Measurements from ENCODE around the gene MARVELD1. TPM values are rescaled to one million over a fixed set of nuclear protein-coding genes. Genes with fewer than 3 reads are reported as not detected.

MARVELD1 gene
- total and polyA plus RNA-seq, 2 of the 13 experiments (the other 11 are each of a cell fraction or from before 2014, with no cell fraction given), result not detected

DNA sequence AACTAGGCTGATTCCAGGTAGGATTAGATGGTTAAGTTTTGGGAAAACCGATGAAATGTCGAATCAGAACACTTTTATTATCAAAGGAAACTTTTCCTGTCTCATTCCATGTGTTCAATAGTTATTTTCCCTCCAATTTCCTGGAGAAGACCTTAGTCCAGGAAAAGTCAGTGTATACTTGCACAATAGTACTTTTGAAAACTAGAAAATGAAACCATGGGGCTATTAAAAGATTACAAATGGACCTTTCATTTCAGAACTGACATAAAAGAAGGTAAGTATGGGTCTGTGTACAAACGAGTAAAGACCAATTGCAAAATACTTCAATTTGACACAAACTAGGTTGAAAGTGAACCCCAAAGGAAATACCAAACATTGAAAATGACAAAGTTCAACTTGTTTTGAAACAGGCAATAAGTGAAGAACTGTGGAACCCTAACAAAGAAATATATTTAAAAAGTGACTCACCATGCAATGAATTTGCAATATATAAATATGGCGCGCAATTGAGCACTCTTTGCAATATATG, 28.6 kb upstream of the MARVELD1 start:
- H2AFZ ChIP-seq (ENCODE audit: low read length), result no peak overlapping the region
- H3K27me3 ChIP-seq (ENCODE audit: control insufficient read depth in 1 of 2, insufficient read depth in 2 of 2, low read length in 2 of 2), result no peaks in the 10 kb centered on the region; a peak in 1 of 5 replicates
- WGBS (ENCODE audit: low lambda C conversion rate), result under 1% methylated on average over 5 of the region's 5 CpGs
- H3K9ac ChIP-seq (ENCODE audit: insufficient read depth, low read depth, low read length), result peak overlapping the region; percentile 96
- ChIA-PET POLR2A (interaction anchor here (0.6 to 4.3 kb wide), 2 partner anchors 52 to 280 kb away, joined by 3 to 25 read pairs; partner anchors contain the start of gene ZFYVE27), CTCF (ENCODE audit: low intra/inter-chr PET ratio, low total read pairs) (interaction anchor here (2.1 kb wide), 1 partner anchor 17 kb away, joined by 6 read pairs; no protein-coding TSS in a partner anchor)
- DNase-seq (ENCODE audit: low spot score), result peak; percentile 92
- peak overlapping the region; percentile 93 for H3K4me2 ChIP-seq (ENCODE audit: low read depth, low read length)
- peaks cover 59% of the 10 kb centered on the region for H3K4me1 ChIP-seq (ENCODE audit: insufficient read depth, low read length)
- H3K27ac ChIP-seq (ENCODE audit: extremely low read length, insufficient read depth, low read length), result peak overlapping the region; percentile 92
- BruUV-seq (replicated peaks), result no TSS peak
- in situ Hi-C loops (cut with HindIII; ENCODE audit: extremely low pct_ligation_motif_present, low pct_unique_long_range_greater_than_20kb) (no loop called here), intact Hi-C loops (cut with micrococcal nuclease; ENCODE audit: unreplicated experiment) (loop anchor here (1.0 kb wide), 1 partner anchor 16 kb away; no protein-coding TSS in a partner anchor)
- peaks cover 26% of the 10 kb centered on the region for H4K20me1 ChIP-seq (ENCODE audit: insufficient read depth, low read length)
- peak; percentile 89 for FAIRE-seq
- no peaks in the 10 kb centered on the region for H3K9me3 ChIP-seq (ENCODE audit: low read length)
- peaks cover 0 to 12% of the 10 kb centered on the region in 2 experiments; a peak in 3 of 5 replicates for H3K36me3 ChIP-seq (replicated peaks in 1 of 2; ENCODE audit: control insufficient read depth in 1 of 2, insufficient read depth in 2 of 2, low read length in 2 of 2)
- H3K4me3 ChIP-seq (replicated peaks in 1 of 3; ENCODE audit: insufficient read depth in 1 of 3, low read depth in 2 of 3, low read length in 3 of 3), result peak overlapping the region; percentile 91 to 97 (median 95)
- H3K79me2 ChIP-seq (ENCODE audit: insufficient read depth, low read length), result peaks cover 60% of the 10 kb centered on the region
- peak; percentile 3 for ATAC-seq
- TF ChIP-seq ZKSCAN8 (CRISPR knock-in tag; IDR thresholded peaks at IDR 0.05; ENCODE audit: borderline replicate concordance), result peak; percentile 11; the same call in 1 of the 2 replicates
- TF ChIP-seq NR2F6 (IDR thresholded peaks at IDR 0.05), result peak; percentile 21; the same call in 1 of the 2 replicates
- TF ChIP-seq NR2F6 (CRISPR knock-in tag; IDR thresholded peaks at IDR 0.05), result no peak
- TF ChIP-seq KDM6A (CRISPR knock-in tag; IDR thresholded peaks at IDR 0.05; ENCODE audit: low read depth), result 0 out of 2 replicates have a peak, but pooled peaks have one; percentile 24
- no peak for TF ChIP-seq SATB2 (CRISPR knock-in tag; IDR thresholded peaks at IDR 0.05)
- TF ChIP-seq, protein P1, sequence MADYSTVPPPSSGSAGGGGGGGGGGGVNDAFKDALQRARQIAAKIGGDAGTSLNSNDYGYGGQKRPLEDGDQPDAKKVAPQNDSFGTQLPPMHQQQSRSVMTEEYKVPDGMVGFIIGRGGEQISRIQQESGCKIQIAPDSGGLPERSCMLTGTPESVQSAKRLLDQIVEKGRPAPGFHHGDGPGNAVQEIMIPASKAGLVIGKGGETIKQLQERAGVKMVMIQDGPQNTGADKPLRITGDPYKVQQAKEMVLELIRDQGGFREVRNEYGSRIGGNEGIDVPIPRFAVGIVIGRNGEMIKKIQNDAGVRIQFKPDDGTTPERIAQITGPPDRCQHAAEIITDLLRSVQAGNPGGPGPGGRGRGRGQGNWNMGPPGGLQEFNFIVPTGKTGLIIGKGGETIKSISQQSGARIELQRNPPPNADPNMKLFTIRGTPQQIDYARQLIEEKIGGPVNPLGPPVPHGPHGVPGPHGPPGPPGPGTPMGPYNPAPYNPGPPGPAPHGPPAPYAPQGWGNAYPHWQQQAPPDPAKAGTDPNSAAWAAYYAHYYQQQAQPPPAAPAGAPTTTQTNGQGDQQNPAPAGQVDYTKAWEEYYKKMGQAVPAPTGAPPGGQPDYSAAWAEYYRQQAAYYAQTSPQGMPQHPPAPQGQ (CRISPR knock-in tag; IDR thresholded peaks at IDR 0.05; ENCODE audit: borderline replicate concordance), result no peak
- TF ChIP-seq, protein P2, sequence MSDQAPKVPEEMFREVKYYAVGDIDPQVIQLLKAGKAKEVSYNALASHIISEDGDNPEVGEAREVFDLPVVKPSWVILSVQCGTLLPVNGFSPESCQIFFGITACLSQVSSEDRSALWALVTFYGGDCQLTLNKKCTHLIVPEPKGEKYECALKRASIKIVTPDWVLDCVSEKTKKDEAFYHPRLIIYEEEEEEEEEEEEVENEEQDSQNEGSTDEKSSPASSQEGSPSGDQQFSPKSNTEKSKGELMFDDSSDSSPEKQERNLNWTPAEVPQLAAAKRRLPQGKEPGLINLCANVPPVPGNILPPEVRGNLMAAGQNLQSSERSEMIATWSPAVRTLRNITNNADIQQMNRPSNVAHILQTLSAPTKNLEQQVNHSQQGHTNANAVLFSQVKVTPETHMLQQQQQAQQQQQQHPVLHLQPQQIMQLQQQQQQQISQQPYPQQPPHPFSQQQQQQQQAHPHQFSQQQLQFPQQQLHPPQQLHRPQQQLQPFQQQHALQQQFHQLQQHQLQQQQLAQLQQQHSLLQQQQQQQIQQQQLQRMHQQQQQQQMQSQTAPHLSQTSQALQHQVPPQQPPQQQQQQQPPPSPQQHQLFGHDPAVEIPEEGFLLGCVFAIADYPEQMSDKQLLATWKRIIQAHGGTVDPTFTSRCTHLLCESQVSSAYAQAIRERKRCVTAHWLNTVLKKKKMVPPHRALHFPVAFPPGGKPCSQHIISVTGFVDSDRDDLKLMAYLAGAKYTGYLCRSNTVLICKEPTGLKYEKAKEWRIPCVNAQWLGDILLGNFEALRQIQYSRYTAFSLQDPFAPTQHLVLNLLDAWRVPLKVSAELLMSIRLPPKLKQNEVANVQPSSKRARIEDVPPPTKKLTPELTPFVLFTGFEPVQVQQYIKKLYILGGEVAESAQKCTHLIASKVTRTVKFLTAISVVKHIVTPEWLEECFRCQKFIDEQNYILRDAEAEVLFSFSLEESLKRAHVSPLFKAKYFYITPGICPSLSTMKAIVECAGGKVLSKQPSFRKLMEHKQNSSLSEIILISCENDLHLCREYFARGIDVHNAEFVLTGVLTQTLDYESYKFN (CRISPR knock-in tag; conservative IDR thresholded peaks at IDR 0.05), result peak; percentile 71
- no peak for TF ChIP-seq SOX13 (IDR thresholded peaks at IDR 0.05)
- peak in 1 of 2 experiments; percentile 58; a peak in 1 of 4 replicates for TF ChIP-seq SOX13 (CRISPR knock-in tag; conservative IDR thresholded peaks at IDR 0.05 in 1 of 2, IDR thresholded peaks at IDR 0.05 in 1 of 2)
- 0 out of 2 replicates have a peak, but pooled peaks have one; percentile 15 for TF ChIP-seq ZSCAN9 (CRISPR knock-in tag; IDR thresholded peaks at IDR 0.05; ENCODE audit: borderline replicate concordance)
- 0 out of 2 replicates have a peak, but pooled peaks have one; percentile 15 for TF ChIP-seq SNAPC2 (CRISPR knock-in tag; IDR thresholded peaks at IDR 0.05)
- TF ChIP-seq, protein P3, sequence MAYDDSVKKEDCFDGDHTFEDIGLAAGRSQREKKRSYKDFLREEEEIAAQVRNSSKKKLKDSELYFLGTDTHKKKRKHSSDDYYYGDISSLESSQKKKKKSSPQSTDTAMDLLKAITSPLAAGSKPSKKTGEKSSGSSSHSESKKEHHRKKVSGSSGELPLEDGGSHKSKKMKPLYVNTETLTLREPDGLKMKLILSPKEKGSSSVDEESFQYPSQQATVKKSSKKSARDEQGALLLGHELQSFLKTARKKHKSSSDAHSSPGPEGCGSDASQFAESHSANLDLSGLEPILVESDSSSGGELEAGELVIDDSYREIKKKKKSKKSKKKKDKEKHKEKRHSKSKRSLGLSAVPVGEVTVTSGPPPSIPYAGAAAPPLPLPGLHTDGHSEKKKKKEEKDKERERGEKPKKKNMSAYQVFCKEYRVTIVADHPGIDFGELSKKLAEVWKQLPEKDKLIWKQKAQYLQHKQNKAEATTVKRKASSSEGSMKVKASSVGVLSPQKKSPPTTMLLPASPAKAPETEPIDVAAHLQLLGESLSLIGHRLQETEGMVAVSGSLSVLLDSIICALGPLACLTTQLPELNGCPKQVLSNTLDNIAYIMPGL (CRISPR knock-in tag; IDR thresholded peaks at IDR 0.05; ENCODE audit: borderline replicate concordance in 1 of 2, low read depth in 1 of 2), result peak in 1 of 2 experiments; percentile 13; a peak in 2 of 4 replicates
- TF ChIP-seq, protein P4, sequence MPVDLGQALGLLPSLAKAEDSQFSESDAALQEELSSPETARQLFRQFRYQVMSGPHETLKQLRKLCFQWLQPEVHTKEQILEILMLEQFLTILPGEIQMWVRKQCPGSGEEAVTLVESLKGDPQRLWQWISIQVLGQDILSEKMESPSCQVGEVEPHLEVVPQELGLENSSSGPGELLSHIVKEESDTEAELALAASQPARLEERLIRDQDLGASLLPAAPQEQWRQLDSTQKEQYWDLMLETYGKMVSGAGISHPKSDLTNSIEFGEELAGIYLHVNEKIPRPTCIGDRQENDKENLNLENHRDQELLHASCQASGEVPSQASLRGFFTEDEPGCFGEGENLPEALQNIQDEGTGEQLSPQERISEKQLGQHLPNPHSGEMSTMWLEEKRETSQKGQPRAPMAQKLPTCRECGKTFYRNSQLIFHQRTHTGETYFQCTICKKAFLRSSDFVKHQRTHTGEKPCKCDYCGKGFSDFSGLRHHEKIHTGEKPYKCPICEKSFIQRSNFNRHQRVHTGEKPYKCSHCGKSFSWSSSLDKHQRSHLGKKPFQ (CRISPR knock-in tag; IDR thresholded peaks at IDR 0.05; ENCODE audit: insufficient replicate concordance), result no peak

Measured in HepG2 (cell line).